Measurements from ENCODE around the gene RCSD1. TPM values are rescaled to one million over a fixed set of nuclear protein-coding genes. Genes with fewer than 3 reads are reported as not detected.

Gene RCSD1
- total and polyA plus RNA-seq, 7 donors = 3.9 to 34.2 (median 13.7) TPM

GRCh38 chr1:167744901-167745300 is 114.9 kb downstream of the RCSD1 start:
- DNase-seq (no peak), ATAC-seq (no peak)
- Histone ChIP-seq H3K27me3 (ENCODE audit: insufficient read depth in 3 of 3, low read length in 2 of 3) (no peaks in the 10 kb centered on the region), H3K4me1 (peaks cover 27% of the 10 kb centered on the region), H3K9me3 (no peaks in the 10 kb centered on the region), H3K4me3 (no peak overlapping the region), H3K27ac (no peak overlapping the region), H3K36me3 (ENCODE audit: insufficient read depth in 1 of 2, low read depth in 1 of 2) (no peaks in the 10 kb centered on the region)
- TF ChIP-seq CTCF (IDR thresholded peaks at IDR 0.05) = no peak
- 93 to 95% (median 94%) methylated on average over 3 of the region's 3 CpGs for WGBS, 3 donors
- intact Hi-C loops (cut with DNase I) = no loop called here

GRCh38 chr1:167746013-167746672 is 116.1 kb downstream of the RCSD1 start:
- TF ChIP-seq CTCF (IDR thresholded peaks at IDR 0.05) = no peak
- peaks cover 27% of the 10 kb centered on the region for H3K4me1 ChIP-seq

DNA sequence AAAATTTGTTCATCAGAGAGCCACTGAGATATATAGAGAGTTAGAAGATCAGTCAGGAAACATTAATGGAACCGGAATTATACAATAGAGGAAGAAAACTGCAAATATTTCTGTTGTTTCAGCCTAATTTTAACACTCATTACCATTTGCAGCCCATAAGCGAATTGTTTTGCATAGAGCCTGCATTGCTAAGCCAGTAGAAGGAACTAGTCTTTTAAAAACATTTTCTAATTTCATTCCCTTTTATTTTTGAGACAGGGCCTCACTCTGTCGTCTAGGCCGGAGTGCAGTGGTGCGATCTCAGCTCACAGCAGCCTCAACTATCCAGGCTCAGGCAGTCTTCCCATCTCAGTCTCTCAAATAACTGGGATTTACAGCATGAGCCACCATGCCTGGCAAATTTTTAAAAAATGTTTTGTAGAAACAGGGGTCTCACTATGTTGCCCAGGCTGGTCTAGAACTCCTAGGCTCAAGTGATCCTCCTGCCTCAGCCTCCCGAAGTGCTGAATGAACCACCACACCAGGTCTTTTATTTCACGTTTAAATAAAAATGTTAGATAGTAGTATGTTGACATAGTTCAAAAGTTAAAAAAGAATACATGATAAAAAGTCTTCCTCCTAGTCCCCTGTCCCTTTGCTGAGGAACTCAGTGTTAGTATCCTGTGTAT is 117.1 kb downstream of the RCSD1 start:
- DNase-seq = no peak
- intact Hi-C loops (cut with DNase I) = no loop called here
- no peak for ATAC-seq
- Histone ChIP-seq H3K4me3 (no peak overlapping the region), H3K27me3 (ENCODE audit: insufficient read depth in 3 of 3, low read length in 2 of 3) (no peaks in the 10 kb centered on the region), H3K27ac (no peak overlapping the region), H3K9me3 (no peaks in the 10 kb centered on the region), H3K36me3 (ENCODE audit: insufficient read depth in 1 of 2, low read depth in 1 of 2) (no peaks in the 10 kb centered on the region), H3K4me1 (peaks cover 32% of the 10 kb centered on the region)
- TF ChIP-seq CTCF (IDR thresholded peaks at IDR 0.05) = no peak
- WGBS, 3 donors = 83 to 86% (median 85%) methylated on average over 7 of the region's 7 CpGs

More at GRCh38 chr1:167746013-167746672, 116.1 kb downstream of the RCSD1 start:
- H3K27me3 ChIP-seq (ENCODE audit: insufficient read depth in 3 of 3, low read length in 2 of 3) = no peaks in the 10 kb centered on the region
- no peak overlapping the region for H3K27ac ChIP-seq
- no peaks in the 10 kb centered on the region for H3K9me3 ChIP-seq
- DNase-seq (no peak), ATAC-seq (no peak)
- WGBS, 3 donors = 73 to 76% (median 75%) methylated on average over 5 of the region's 5 CpGs
- intact Hi-C loops (cut with DNase I) = no loop called here
- no peaks in the 10 kb centered on the region for H3K36me3 ChIP-seq (ENCODE audit: insufficient read depth in 1 of 2, low read depth in 1 of 2)
- H3K4me3 ChIP-seq = no peak overlapping the region

DNA sequence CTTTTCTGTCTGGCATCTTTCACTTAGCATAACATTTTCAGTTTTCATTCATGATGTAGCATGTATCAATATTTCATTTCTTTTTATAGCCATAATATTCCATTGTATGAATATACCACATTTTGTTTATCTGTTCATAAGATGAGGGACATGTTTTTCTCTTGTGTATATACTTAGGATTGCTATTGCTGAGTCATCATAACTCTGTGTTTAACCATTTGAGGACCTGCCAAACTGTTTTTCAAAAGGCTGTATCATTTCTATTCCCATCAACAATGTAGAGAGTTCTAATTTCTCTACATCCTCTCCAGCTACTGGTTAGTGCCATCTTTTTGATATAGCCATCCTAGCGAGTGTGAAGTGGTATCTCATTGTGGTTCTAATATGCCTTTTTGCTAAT is 118.0 kb downstream of the RCSD1 start:
- no peak for ATAC-seq
- H3K27ac ChIP-seq = no peak overlapping the region
- H3K36me3 ChIP-seq (ENCODE audit: insufficient read depth in 1 of 2, low read depth in 1 of 2) = no peaks in the 10 kb centered on the region
- intact Hi-C loops (cut with DNase I) = no loop called here
- H3K4me3 ChIP-seq = no peak overlapping the region
- H3K9me3 ChIP-seq = no peaks in the 10 kb centered on the region
- peaks cover 32% of the 10 kb centered on the region for H3K4me1 ChIP-seq
- 100% methylated on average over 1 of the region's 1 CpG for WGBS, 3 donors
- TF ChIP-seq CTCF (IDR thresholded peaks at IDR 0.05) = no peak
- no peak for DNase-seq
- no peaks in the 10 kb centered on the region for H3K27me3 ChIP-seq (ENCODE audit: insufficient read depth in 3 of 3, low read length in 2 of 3)
